C4-2B (cell line): ENCODE data around the gene FIGNL1.

ENCODE experiments used
- H3K27ac ChIP-seq: fragments of 450-650 bp; 2 replicates; pipeline ENCODE4 v1.5.1; 2017
- ZFX ChIP-seq: fragments of 450-650 bp; IDR thresholded peaks from 2 replicates; pipeline ENCODE4 v1.6.1; 2017
- TF ChIP-seq, protein P1 (sequence below): fragments of 450-650 bp; conservative IDR thresholded peaks from 2 replicates; pipeline ENCODE4 v1.5.1; 2017; ENCODE audit warnings: mild to moderate bottlenecking

Gene FIGNL1

DNA sequence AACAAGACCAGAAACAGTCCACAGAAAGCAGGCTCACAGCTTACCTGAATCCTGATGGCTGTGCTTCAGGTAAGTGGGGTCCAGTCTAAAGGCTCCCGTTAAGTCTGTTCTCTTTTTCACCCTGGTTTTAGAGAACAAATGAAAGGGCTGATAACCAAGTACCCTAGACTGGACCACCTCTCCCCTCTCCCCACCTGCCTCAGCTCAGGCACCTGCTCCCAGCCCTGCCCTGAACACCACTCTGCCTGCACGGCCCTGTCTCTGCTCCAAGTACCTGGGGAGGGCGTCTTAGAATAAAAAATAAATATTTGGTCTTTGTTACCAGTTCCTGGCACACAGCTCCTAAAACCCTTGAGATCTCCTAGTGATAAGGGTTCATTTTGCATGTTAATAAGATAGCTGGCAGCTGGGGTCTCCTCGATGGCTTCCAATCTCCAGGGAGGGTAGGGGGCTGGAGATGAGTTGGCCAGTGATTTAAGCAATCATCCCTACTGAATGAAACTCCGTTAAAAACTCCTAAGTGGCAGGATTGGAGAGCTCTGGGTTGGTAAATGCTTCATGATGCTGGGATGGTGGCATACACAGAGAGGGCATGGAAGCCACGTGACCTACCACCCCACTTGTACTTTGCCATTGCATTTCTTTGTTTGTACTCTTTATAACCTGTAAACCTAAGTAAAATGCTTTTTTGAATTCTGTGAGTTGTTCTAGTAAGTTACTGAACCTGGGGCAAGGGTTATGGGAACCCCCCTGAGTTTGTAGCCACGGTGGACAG, 29.8 kb upstream of the FIGNL1 start:
- TF ChIP-seq, protein P1, sequence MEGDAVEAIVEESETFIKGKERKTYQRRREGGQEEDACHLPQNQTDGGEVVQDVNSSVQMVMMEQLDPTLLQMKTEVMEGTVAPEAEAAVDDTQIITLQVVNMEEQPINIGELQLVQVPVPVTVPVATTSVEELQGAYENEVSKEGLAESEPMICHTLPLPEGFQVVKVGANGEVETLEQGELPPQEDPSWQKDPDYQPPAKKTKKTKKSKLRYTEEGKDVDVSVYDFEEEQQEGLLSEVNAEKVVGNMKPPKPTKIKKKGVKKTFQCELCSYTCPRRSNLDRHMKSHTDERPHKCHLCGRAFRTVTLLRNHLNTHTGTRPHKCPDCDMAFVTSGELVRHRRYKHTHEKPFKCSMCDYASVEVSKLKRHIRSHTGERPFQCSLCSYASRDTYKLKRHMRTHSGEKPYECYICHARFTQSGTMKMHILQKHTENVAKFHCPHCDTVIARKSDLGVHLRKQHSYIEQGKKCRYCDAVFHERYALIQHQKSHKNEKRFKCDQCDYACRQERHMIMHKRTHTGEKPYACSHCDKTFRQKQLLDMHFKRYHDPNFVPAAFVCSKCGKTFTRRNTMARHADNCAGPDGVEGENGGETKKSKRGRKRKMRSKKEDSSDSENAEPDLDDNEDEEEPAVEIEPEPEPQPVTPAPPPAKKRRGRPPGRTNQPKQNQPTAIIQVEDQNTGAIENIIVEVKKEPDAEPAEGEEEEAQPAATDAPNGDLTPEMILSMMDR = no peak
- TF ChIP-seq ZFX = no peak
- H3K27ac ChIP-seq = peak overlapping the region; percentile 58

DNA sequence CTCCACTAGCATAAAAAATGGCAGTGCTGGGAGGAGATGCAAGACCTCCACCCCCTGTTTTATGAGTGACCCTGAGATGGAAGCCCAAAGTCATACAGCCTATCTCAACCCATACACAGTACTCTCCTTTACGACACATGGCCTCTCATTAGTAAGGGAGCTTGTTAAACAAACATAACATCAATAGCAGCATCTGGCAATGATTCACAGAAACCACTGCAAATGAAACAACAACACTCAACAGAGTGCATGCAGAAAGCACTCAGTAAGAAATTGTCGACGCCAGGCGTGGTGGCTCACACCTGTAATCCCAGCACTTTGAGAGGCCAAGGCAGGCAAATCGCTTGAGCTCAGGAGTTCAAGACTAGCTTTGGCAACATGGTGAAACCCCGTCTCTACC, 27.5 kb upstream of the FIGNL1 start:
- H3K27ac ChIP-seq = peak overlapping the region; percentile 3; the same call in 1 of the 2 replicates
- no peak for TF ChIP-seq ZFX
- TF ChIP-seq, protein P1 = no peak

DNA sequence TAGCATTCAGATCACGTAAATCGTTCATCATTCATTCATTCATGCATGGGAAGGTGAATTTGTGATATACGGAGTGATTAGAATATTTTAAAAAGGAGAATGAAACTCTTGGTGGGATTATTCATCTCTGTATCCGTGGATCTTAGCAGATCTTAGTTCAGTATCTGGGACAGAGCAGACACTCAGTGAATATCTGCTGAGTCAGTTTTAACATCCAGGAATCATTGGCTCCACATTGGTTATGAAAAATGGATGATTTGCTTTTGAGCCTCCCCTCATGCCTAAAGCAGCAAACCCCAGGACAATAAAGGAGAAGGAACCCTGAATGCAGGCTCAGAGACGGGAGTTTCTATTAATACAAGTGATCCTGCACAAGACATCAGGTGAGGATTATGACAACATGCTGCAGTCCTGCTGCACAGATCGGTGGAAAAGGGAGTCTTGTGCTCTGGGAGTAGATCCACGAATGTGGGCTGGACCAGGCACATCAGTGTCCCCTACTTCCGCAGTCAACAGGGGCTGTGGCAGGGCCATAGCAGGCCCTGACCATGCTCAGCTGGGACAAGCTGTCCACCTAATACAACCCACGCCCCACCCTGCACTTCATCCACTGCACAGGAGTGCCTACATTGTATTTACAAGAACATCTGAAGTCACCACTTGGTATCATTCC, 26.9 kb upstream of the FIGNL1 start:
- no peak for TF ChIP-seq ZFX
- TF ChIP-seq, protein P1 = no peak
- H3K27ac ChIP-seq = peak overlapping the region; percentile 3; the same call in 1 of the 2 replicates

DNA sequence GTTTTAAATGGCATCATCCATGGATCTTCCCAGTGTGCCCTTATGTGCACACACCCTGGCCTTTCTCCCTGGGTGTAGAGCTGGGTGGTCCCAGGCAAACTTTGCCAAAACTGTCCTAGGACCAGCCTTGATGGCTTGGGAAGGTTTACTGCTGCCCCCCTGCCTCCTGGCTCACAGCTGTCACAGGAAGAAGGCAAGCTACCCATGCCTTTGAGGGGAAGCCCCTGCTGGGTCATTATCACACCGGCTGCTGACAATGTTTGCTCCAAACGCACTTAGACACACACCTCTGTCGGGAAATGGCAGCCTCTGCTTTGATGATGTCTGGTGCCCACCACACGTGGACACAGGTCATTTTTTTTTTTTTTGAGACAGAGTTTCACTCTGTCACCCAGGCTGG, 25.2 kb upstream of the FIGNL1 start:
- no peak overlapping the region; the same call in 1 of the 2 replicates for H3K27ac ChIP-seq

DNA sequence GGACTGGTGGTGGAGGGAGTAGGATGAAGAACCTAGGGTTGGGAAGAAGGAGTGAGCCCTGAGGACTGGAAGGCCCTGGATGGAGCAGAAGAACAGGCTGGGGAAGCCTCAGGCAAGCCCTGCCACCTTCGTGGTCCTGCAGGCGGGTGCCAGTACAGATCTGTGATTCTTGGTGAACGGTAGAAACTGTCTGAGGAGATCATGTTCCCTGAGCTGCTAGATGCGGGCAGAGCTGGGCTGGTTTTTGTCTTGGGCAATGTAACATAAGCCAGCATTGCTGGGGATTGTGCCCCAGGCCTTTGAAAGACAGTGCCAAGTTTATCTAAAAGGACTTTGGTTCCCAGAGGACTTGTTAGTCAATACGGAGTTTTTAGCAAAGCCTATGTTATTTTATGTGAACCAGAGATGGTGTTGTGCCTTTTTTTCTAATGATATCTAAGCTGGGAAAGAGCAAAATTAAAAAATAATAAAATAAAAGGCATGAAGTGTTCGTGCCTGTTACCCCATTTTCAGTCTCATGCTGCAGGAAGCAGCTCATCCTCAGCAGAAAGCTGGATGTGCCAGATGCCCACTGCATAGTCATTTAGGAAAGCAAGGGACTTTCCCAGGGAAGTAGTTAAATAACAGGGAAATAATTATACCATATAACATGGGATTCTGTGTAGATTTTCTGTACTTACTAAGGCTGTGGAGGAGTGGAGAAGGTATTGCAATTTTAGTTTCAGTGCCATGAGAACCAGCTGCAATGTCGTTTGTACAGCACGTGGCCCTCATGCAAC, 24.4 kb upstream of the FIGNL1 start:
- H3K27ac ChIP-seq = no peak overlapping the region
- no peak for TF ChIP-seq ZFX
- TF ChIP-seq, protein P1 = no peak

More for the DNA sequence above, 25.2 kb upstream of the FIGNL1 start:
- no peak for TF ChIP-seq ZFX
- TF ChIP-seq, protein P1 = no peak

DNA sequence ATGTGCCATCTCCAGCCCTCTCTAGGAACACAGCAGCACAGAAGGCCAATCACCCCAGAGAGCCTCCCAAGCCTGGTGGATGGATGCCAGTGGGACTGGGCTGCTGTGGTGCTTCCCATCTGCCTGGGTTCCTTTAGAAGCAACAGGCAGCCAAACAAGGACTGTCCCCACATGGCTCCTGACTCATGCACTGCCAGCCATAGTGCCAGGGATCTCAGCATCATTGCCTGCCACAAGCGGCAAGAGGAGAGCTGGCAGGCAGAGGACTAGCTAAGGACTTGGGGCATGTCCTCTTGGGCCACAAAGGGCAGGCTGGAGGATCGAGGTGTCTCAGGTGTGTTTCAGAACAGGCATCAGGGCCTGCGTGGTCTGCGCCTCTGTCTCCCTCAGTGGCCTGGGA, 23.4 kb upstream of the FIGNL1 start:
- TF ChIP-seq ZFX = no peak
- TF ChIP-seq, protein P1 = no peak
- H3K27ac ChIP-seq = no peak overlapping the region

DNA sequence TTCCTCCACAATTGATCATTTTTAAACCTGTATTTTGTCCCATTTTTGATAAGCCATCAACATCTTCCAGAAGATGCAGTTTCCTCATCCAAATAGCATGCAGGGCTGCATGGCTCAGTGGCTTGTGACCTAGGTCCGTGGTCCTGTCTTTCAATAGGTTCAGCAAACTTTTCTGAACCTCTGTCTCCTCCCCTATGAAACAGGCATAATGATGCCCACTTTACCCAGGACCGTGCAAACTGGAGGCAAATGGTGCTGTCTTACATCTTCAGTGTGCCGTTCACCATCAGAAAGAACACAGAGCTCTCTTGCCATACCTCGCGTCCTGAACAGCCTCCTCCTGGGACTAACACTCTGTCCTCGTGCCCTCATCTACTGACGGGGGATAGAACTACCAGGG, 22.3 kb upstream of the FIGNL1 start:
- no peak overlapping the region for H3K27ac ChIP-seq
- TF ChIP-seq, protein P1 = no peak
- TF ChIP-seq ZFX = no peak
